Epidermal melanocyte (primary cell): ENCODE measurements around the gene PUSL1.

ENCODE experiments used
- DNase-seq: peaks from one replicate; pipeline ENCODE4 v3.0.0; 2011; ENCODE audit warnings: low spot score; ENCODE audit not compliant: insufficient read length

The PUSL1 gene

DNA sequence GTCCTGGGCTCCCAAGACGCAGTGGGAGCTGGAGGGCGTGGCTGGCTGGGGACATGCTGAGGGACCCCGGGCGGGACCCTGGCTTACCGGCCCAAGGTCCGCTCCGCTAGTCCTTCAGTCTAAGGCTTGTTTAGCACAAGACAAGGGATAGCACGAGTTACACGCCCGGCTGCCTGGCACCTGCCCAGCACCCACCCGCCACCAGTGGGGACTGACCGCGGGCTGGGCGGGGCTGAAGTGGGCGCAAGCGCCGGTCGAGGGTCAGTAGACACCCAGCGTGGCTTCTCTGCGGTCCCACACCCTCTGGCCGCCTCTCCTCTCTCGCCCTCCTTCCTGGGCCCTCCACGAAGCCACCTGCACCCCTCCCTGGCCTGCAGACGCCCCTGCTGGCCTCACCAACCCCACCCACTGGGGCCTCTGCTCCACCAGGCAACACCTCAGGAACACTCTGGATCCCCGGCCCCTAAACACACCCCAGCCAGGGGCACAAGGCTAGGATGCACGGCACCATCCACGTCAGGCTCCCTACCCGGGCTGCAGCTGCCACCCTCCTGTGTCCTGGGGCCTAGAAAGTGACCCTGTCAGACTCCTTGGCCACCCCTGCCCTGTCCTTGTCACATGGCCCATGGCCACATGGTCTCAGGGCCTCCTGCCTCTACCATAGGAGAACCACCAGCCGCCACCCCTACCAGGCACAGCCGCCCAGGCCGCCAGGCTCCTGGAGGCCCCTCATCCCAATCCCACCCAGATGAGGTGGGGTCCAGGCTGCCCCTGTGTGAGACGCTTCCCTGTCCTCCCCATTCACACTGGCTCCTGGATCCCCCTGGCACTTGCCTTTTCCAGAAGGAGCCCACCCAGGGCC is 28.8 kb downstream of the PUSL1 start:
- DNase-seq: no peak

GRCh38 chr1:1337793-1338147 is 29.4 kb downstream of the PUSL1 start:
- DNase-seq: no peak

- DNase-seq: no peak
Observed at GRCh38 chr1:1338278-1338677, 29.9 kb downstream of the PUSL1 start.

DNA sequence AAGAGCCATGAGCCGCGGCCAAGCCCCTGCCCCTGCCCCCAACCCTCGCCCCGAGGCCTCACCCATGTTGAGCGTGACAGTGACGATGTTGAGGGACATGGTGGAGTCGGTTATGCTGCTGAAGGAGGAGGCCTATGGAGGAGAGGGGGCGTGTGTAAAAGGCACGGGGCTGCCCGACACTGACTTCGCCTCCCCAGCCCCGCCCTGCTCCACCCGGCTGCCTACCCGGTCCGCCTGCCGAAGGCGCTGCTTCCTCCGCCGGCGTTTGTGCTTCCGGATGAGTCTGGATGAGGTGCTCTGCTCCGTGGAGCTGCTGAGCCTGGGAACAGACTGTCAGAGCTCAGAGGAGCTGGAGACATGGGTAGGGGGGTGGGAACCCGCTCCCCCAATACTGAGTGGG is 31.8 kb downstream of the PUSL1 start:
- DNase-seq: no peak

DNA sequence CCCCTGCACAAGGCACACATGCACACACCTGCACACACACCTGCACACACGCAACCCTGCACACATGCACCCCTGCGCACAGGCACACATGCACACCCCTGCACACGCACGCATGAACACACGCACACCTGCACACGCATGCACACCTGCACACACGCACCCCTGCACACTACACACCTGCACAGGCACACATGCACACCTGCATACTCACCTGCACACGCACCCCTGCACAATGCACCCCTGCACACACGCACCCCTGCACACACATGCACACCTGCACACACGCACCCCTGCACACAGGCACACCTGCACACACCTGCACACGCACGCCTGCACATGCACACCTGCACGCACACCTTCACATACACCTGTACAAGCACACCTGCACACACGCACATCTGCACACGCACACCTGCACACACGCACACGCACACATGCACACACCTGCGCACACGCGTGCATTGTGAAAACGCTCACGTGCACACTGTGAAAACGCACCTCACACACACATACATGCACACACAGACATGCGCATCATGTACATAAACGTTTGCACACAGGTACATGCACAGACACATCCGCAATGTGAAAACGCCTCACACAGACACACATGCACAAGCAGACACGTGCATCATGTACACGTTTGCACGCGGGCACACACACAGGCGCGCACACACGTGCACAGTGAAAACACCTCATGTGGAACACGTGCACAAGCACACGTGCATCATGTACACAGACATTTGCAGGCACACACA is 32.6 kb downstream of the PUSL1 start:
- DNase-seq: no peak

DNA sequence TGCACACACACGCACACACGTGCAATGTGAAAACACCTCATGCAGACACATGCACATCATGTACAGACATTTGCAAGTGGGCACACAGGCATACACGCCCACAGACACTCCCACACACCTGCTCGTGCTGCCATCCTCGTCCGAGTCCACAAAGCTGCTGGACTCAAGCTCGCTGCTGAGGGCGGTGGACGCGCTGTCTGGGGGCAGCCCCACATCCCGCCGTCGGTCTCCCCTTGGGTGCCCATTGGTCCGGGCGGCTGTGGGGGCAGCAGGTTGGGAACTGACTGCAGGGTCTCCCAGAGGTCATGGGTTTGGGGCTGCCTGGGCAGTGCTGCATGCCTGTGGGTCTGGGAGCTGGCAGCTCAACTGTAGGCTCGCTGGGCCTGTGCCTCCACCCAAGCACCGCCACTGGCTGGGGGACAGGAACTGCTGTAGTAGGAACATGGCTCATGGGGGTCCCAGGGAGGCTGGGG is 33.2 kb downstream of the PUSL1 start:
- DNase-seq: no peak

GRCh38 chr1:1342061-1342562 is 33.7 kb downstream of the PUSL1 start:
- DNase-seq: no peak

DNA sequence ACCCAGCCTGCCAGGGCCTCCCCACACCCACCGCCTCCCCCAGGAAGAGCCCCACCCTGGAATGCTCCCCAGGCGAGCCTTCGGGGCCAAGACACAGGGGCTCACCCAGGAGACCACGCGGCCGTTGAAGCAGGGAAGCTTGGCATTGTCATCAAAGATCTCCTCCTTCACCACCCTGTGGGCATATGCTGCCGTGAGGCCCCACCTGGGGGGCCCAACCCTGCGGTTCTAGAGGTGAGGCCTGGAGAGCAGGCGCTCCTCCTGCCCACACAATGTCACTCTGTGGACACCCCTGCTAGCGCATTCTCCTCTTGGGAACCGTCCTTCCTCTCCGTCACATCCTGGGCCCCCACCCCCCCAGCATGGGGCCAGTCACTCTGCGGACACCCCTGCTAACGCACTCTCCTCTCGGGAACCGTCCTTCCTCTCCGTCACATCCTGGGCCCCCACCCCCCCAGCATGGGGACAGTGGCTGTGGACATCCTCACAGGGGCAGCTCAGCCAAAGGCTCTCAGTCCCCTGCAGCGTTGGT is 34.3 kb downstream of the PUSL1 start:
- DNase-seq: no peak

- DNase-seq: no peak
Observed at GRCh38 chr1:1343811-1344421, 35.5 kb downstream of the PUSL1 start.

GRCh38 chr1:1344655-1345361 is 36.4 kb downstream of the PUSL1 start:
- DNase-seq: no peak

GRCh38 chr1:1345384-1345783 is 37.0 kb downstream of the PUSL1 start:
- DNase-seq: no peak

GRCh38 chr1:1345860-1346500 is 37.6 kb downstream of the PUSL1 start:
- no peak for DNase-seq

DNA sequence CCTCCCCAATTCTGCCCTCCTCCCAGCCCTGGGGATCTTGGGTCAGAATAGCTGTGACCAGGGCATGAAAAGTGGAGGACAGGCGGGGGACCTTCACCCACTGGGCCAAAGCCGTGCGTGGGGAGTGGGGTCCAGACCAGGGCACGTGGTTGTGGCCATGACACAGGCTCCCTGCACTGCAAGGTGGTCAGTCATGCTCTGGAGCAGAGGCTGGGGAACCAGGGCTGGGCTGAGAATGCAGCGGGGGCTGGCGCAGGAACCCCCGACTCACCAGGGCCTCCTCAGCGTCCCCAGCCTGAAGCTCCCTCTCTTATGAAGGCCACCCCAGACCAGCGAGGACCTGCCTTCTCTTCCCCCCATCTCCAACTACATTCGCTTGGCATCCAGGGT is 38.1 kb downstream of the PUSL1 start:
- no peak for DNase-seq

DNA sequence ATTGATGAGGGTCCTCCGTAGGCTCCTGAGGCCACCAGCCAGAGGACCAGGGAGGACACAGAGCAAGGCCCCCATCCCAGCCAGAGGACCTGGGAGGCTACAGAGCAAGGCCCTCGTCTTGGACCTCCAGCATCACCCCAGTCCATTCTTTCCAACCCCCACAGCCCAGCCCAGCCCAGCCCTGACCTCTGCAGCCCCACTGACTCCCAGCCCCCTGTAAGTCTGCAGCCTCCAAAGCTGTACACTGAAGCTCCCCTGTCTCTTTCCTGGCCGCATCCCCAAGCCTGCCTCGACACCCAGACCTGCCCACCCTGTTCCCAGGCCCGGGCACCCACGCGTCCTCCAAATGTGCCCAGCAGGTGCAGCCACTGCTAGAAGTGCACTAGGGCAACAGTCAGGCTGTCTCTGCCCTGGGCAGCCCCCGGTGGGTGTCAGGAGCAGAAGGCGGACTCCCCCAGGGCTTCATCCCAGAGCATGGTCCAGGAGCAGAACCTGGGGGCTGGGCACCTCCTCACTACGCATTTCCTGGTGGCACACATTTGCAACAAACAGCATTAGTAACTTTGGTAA is 38.7 kb downstream of the PUSL1 start:
- DNase-seq: no peak

- no peak for DNase-seq
Observed at GRCh38 chr1:1347663-1348419, 39.4 kb downstream of the PUSL1 start.

- no peak for DNase-seq
Observed at GRCh38 chr1:1348420-1349255, 40.2 kb downstream of the PUSL1 start.

GRCh38 chr1:1349256-1350012 is 41.0 kb downstream of the PUSL1 start, which contains the start of gene DVL1:
Gene DVL1 (minus strand): TSS chr1:1349418. CDS start chr1:1349065, 353 bp downstream.
- DNase-seq: peak; percentile 88
